Effector memory CD4-positive, alpha-beta T cell (primary cell): ENCODE data around the gene ACAP1.
A peak's percentile ranks its signal among the peaks of the same experiment; 100 is the strongest.
"Not testable (repeated sequence)": the region's sequence is repeated elsewhere in the genome, so short reads cannot be mapped to it uniquely, and the experiment has no call there.

Experiments
- DNase-seq, 3 donors: peaks; one replicate each; pipeline ENCODE4 v3.0.0-alpha.2; 2020
- H3K27ac ChIP-seq: 2 replicates; pipeline ENCODE4 v1.7.0; 2013; ENCODE audit warnings: mild to moderate bottlenecking, low read length, moderate library complexity; ENCODE audit not compliant: insufficient read depth, poor library complexity, severe bottlenecking
- H3K27me3 ChIP-seq: replicated peaks from 2 replicates; pipeline ENCODE4 v1.7.0; 2013; ENCODE audit warnings: mild to moderate bottlenecking, low read length; ENCODE audit not compliant: insufficient read depth, control insufficient read depth, poor library complexity, severe bottlenecking
- H3K36me3 ChIP-seq: 2 replicates; pipeline ENCODE4 v1.7.0; 2013; ENCODE audit warnings: mild to moderate bottlenecking, low read length, moderate library complexity; ENCODE audit not compliant: control insufficient read depth, insufficient read depth
- H3K4me1 ChIP-seq: 2 replicates; pipeline ENCODE4 v1.7.0; 2013; ENCODE audit warnings: low read length, mild to moderate bottlenecking; ENCODE audit not compliant: control insufficient read depth, insufficient read depth, poor library complexity, severe bottlenecking
- H3K4me3 ChIP-seq: 2 replicates; pipeline ENCODE4 v1.7.0; 2013; ENCODE audit warnings: low read length, low read depth, mild to moderate bottlenecking; ENCODE audit not compliant: insufficient read depth, poor library complexity, severe bottlenecking
- H3K9me3 ChIP-seq: 2 replicates; pipeline ENCODE4 v1.7.0; 2013; ENCODE audit warnings: mild to moderate bottlenecking, low read length, moderate library complexity; ENCODE audit not compliant: control insufficient read depth

Gene ACAP1

DNA sequence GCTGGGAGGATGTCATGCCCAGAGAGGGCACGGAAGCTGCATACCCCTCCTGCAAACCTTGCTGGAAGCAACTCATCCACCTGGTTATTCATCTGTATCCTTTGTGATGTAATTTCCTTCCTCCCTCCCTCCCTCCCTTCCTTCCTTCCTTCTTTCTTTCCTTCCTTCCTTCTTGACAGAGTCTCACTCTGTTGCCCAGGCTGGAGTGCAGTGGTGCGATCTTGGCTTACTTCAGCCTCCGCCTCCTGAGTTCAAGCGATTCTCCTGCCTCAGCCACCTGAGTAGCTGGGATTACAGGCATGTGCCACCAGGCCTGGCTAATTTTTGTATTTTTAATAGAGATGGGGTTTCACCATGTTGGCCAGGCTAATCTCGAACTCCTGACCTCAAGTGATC, 32.3 kb downstream of the ACAP1 start:
- H3K27me3 ChIP-seq, H3K27ac ChIP-seq, H3K9me3 ChIP-seq, DNase-seq, H3K4me1 ChIP-seq, H3K4me3 ChIP-seq, H3K36me3 ChIP-seq: not testable (repeated sequence)

DNA sequence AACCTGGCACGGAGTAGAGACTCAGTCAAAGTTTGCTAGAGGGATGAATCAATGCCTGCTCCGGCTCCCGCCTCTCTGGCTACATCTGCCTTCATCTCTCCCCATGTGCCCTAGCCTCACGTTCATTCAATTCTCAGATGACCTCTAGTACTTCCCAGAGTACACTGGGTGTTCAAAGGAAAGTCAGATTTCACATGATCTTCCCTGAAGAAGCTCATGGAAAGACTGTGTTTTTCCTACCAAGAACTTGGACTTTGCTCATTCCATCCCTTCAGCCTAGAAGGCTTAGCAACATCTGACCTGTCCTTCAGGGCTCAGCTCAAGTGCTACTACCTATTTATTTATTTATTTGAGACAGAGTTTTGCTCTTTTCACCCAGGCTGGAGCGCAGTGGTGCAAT, 33.5 kb downstream of the ACAP1 start:
- no peak for DNase-seq
- H3K4me3 ChIP-seq = no peak overlapping the region
- no peaks in the 10 kb centered on the region for H3K4me1 ChIP-seq
- no peaks in the 10 kb centered on the region for H3K36me3 ChIP-seq
- H3K27ac ChIP-seq = no peak overlapping the region
- no peaks in the 10 kb centered on the region for H3K9me3 ChIP-seq
- H3K27me3 ChIP-seq = no peaks in the 10 kb centered on the region

DNA sequence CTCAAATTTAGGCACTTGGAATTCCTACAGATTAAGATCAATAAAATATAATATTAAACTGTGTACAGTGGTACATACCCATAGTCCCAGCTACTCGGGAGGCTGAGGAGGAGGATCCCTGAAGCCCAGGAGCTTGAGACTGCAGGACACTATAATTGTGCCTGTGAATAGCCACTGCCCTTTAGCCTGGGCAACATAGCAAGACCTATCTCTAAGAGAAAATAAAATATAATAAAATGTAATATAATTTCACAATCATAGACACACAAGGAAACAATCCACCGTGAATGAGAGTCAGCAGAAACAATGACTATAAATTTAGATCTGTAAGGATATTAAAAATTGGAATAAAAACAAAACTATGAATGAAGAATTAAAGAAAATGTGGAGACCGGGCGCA, 34.5 kb downstream of the ACAP1 start:
- no peak for DNase-seq
- Histone ChIP-seq H3K9me3 (no peaks in the 10 kb centered on the region), H3K27me3 (no peaks in the 10 kb centered on the region), H3K4me1 (no peaks in the 10 kb centered on the region), H3K36me3 (no peaks in the 10 kb centered on the region), H3K27ac (no peak overlapping the region), H3K4me3 (no peak overlapping the region)

DNA sequence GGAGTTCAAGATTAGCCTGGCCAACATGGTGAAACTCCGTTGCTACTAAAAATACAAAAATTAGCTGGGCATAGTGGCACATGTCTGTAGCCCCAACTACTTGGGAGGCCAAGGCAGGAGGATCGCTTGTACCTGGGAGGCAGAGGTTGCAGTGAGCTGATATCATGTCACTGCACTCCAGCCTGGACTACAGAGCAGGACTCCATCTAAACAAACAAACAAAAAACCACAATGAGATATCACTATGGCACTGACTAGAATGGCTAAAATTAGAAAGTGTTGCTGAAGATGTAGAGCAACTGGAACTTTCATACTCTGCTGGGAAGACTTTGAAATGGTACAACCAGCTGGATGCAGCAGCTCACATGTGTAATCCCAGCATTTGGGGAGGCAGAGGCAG, 38.0 kb downstream of the ACAP1 start:
- Histone ChIP-seq H3K4me3 (no peak overlapping the region), H3K27me3 (no peaks in the 10 kb centered on the region), H3K27ac (no peak overlapping the region), H3K4me1 (no peaks in the 10 kb centered on the region), H3K9me3 (no peaks in the 10 kb centered on the region), H3K36me3 (no peaks in the 10 kb centered on the region)
- no peak for DNase-seq

DNA sequence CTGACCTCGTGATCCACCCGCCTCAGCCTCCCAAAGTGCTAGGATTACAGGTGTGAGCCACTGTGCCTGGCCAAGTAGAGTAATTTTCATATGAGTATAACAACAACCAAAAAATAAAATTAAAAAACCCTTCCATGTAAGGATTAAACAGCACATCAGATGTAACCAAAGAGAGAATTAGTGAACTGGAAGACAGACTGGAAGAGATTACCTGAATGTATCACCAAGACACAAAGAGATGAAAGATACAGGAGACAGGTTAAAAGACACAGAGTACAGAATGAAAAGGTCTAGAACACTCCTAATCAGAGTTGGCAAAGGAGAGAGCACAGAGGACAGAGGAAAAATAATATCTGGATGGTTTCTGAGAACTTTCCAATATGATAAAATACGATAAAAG, 42.8 kb downstream of the ACAP1 start:
- no peak for DNase-seq
- Histone ChIP-seq H3K27me3 (peaks cover 10% of the 10 kb centered on the region), H3K36me3 (no peaks in the 10 kb centered on the region), H3K4me1 (peaks cover 8% of the 10 kb centered on the region), H3K27ac (no peak overlapping the region), H3K4me3 (no peak overlapping the region), H3K9me3 (no peaks in the 10 kb centered on the region)

DNA sequence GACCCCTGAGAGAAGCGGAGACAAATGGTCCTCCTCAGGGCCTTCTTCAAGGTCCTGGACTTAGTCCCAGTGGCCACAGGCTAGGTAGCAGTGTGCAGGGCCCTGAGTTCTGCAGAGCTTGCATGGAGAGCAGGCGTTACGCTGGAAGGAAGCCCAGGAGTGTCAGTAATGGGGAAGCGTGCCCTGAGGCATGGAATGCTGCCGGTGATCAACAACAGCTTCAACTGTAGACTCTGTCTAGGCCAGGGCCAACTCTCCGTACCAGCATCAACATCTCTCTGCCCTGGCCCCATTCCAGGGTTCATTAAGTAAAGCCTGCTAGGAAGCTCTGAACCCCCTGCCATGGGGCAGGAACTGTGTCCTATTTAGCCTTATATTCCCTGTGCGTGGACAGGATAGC, 44.0 kb downstream of the ACAP1 start:
- Histone ChIP-seq H3K4me1 (peaks cover 15% of the 10 kb centered on the region), H3K9me3 (no peaks in the 10 kb centered on the region), H3K36me3 (no peaks in the 10 kb centered on the region), H3K4me3 (no peak overlapping the region), H3K27ac (no peak overlapping the region), H3K27me3 (peaks cover 10% of the 10 kb centered on the region)
- no peak for DNase-seq

DNA sequence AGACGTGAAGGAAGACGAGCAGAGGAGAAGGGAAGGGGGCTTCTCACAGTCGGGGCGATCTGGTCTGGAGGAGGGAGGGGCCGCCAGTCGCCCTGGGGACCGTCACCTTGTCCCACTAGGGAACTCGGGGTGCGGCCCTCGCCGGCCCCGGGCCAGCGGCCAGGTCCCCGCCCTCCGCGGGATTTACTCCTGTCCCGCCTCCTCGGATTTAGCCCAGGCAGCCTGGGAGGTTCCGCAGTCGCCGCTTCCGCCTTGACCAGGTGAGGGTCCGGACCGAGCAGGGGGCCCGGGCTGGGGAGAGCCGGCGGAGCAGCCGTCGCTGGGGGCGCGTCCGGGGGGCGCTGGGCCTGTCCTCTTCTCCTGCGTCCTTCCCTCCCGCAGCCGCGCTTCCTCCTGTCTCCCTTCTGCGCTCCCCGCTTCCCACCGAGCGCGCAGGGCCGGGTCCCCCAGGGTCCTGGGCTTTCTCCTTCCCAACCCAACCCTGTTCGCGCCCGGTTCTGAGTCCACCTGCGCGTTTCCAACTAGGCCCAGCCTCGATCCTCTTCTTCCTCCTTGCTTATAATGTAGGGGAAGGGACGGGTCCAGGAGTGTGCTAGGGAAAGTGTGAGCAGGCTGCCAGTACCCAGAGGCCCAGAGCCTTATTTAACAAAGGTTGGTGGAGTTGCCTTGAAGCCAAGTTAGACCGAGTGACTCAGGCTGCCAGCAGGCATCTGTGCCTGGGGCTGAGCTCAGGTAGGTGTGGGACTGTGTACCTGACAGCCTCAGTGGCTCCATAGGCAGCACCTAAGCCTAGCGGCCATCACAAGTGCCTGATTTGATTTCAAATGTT, 44.7 kb downstream of the ACAP1 start, which contains the start of gene TNK1:
Gene TNK1, plus strand, starts transcription at position 235 of the 829 bp plus-strand sequence. CDS start 1,838 bp downstream, outside the sequence.
- Histone ChIP-seq H3K27me3 (peaks cover 10% of the 10 kb centered on the region), H3K36me3 (no peaks in the 10 kb centered on the region), H3K9me3 (no peaks in the 10 kb centered on the region), H3K4me3 (no peak within 1 kb of the TSS), H3K27ac (no peak within 1 kb of the TSS), H3K4me1 (peaks cover 15% of the 10 kb centered on the region)
- no peak for DNase-seq

DNA sequence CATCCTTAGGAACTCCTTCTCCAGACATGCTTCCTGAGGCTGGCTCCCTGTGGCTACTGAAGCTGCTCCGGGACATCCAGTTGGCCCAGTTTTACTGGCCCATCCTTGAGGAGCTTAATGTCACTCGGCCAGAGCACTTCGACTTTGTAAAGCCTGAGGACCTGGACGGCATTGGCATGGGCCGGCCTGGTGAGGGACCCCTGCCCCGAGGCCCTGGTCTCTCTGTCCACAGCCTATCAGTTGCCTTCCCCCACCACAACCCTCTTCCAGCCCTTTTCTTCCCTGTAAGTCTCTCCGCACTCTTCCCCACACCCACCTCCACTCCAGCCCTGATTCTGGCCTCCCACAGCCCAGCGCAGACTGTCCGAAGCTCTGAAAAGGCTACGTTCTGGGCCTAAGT, 46.6 kb downstream of the ACAP1 start:
- Histone ChIP-seq H3K27ac (no peak overlapping the region), H3K4me3 (no peak overlapping the region), H3K9me3 (no peaks in the 10 kb centered on the region), H3K36me3 (peaks cover 6% of the 10 kb centered on the region), H3K27me3 (peaks cover 10% of the 10 kb centered on the region), H3K4me1 (peaks cover 15% of the 10 kb centered on the region)
- DNase-seq = no peak

DNA sequence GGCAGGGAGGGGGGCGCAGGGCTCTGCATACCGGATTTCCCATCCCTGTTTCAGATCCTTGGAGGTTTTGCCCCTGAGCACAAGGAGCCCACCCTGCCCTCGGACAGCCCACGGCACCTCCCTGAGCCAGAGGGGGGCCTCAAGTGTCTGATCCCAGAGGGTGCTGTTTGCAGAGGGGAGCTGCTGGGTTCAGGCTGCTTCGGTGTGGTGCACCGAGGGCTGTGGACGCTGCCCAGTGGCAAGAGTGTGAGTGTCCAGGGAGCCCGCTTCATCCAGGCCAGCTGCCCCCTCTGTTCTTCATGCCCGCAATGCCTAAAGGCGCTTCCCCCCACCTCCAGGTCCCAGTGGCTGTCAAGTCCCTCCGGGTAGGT, 47.0 kb downstream of the ACAP1 start:
- H3K27me3 ChIP-seq = peaks cover 10% of the 10 kb centered on the region
- H3K4me1 ChIP-seq = peaks cover 15% of the 10 kb centered on the region
- H3K4me3 ChIP-seq = peak overlapping the region; percentile 64
- H3K36me3 ChIP-seq = peaks cover 7% of the 10 kb centered on the region
- no peak for DNase-seq
- no peaks in the 10 kb centered on the region for H3K9me3 ChIP-seq
- H3K27ac ChIP-seq = peak overlapping the region; percentile 84

DNA sequence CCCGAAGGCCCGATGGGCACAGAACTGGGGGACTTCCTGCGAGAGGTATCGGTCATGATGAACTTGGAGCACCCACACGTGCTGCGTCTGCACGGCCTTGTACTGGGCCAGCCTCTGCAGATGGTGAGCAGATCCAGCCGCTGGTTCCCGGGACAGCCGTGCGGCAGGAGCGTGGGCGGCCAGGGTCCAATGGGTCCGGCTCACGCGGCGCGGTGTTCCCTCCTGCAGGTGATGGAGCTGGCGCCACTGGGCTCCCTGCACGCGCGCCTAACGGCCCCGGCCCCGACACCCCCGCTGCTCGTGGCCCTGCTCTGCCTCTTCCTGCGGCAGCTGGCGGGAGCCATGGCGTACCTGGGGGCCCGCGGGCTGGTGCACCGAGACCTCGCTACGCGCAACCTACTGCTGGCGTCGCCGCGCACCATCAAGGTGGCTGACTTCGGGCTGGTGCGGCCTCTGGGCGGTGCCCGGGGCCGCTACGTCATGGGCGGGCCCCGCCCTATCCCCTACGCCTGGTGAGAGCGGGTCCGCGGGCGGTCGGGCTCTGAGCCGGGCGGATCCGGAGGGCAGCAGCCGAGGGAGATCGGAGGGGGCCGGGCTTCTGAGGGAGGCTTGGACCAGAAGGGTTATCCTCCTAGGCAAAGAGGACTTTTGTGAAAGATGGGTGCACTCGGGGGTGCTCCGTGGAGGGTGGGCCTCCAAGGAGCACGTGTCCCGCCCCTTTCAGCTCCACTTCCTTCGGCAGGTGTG, 47.6 kb downstream of the ACAP1 start:
- no peaks in the 10 kb centered on the region for H3K9me3 ChIP-seq
- peaks cover 13% of the 10 kb centered on the region for H3K36me3 ChIP-seq
- peak overlapping the region; percentile 64 for H3K4me3 ChIP-seq
- peak; percentile 63 to 75 (median 72) for DNase-seq
- peaks cover 10% of the 10 kb centered on the region for H3K27me3 ChIP-seq
- H3K4me1 ChIP-seq = peaks cover 15% of the 10 kb centered on the region
- H3K27ac ChIP-seq = peak overlapping the region; percentile 84
